IPS DF 6.9 (cell line): ENCODE data around the gene MRGPRX1.
"Not testable (repeated sequence)": the region's sequence is repeated elsewhere in the genome, so short reads cannot be mapped to it uniquely, and the experiment has no call there.

ENCODE experiments used
- DNase-seq: peaks from one replicate; pipeline ENCODE4 v3.0.0-alpha.2; 2013; ENCODE audit warnings: low read depth, low spot score
- H3K27ac ChIP-seq: one replicate; pipeline ENCODE4 v1.5.1; 2013; ENCODE audit warnings: low read length, control low read depth
- H3K27me3 ChIP-seq: 2 replicates; pipeline ENCODE4 v1.6.1; 2013; ENCODE audit warnings: mild to moderate bottlenecking, low read length; ENCODE audit not compliant: control insufficient read depth, insufficient read depth
- H3K36me3 ChIP-seq: 2 replicates; pipeline ENCODE4 v1.6.1; 2013; ENCODE audit warnings: low read length; ENCODE audit not compliant: control insufficient read depth, insufficient read depth
- H3K4me1 ChIP-seq: 2 replicates; pipeline ENCODE4 v1.6.1; 2013; ENCODE audit warnings: low read length; ENCODE audit not compliant: control insufficient read depth, insufficient read depth
- H3K4me3 ChIP-seq: 2 replicates; pipeline ENCODE4 v1.5.1; 2013; ENCODE audit warnings: mild to moderate bottlenecking, low read length
- H3K9me3 ChIP-seq: 2 replicates; pipeline ENCODE4 v1.6.1; 2013; ENCODE audit warnings: low read length, inconsistent platforms; ENCODE audit not compliant: control insufficient read depth, insufficient read depth
- WGBS: extraction: QIAGEN DNeasy Blood & Tissue Kit; methylation state at CpG from one replicate; pipeline ENCODE4 v1.1.7; 2013; ENCODE audit warnings: mixed read lengths, missing lambda C conversion rate; ENCODE audit not compliant: insufficient read length, insufficient coverage; 5-methylcytosine and 5-hydroxymethylcytosine counted together

MRGPRX1 gene

DNA sequence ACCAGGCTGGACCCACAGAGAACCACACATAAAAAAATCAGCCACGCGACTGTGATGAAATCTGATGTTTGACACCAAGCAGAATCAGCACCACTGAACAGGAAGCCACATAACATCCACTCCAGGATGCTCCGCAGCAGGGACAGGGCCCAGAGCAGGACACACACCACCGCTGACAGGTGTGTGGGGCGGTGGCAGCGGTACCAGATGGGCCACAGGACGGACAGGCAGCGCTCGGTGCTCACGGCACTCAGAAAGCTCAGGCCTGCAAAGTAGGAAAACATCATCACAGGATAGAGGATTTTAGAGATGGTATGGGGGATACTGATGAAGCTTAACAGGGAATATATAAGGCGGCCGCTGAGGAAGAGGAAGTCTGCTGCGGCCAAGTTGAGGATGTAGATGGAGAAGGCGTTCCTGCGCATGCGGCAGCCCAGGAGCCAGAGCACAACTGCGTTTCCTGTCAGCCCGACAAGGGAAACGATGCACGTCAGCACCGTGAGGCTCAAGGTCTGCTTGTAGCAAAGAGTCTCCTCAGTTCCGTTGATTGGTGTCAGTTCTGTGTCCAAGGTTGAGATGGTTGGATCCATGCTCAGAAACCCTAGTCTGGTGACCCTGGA is 4.9 kb downstream of the MRGPRX1 start:
- Histone ChIP-seq H3K27ac (no peak overlapping the region), H3K27me3 (no peaks in the 10 kb centered on the region), H3K36me3 (no peaks in the 10 kb centered on the region), H3K9me3 (no peaks in the 10 kb centered on the region), H3K4me1 (peaks cover 2% of the 10 kb centered on the region; the same call in 1 of the 2 replicates), H3K4me3 (no peak overlapping the region)
- no peak for DNase-seq
- no CpG with 5 or more reads among the region's 22 CpGs for WGBS

DNA sequence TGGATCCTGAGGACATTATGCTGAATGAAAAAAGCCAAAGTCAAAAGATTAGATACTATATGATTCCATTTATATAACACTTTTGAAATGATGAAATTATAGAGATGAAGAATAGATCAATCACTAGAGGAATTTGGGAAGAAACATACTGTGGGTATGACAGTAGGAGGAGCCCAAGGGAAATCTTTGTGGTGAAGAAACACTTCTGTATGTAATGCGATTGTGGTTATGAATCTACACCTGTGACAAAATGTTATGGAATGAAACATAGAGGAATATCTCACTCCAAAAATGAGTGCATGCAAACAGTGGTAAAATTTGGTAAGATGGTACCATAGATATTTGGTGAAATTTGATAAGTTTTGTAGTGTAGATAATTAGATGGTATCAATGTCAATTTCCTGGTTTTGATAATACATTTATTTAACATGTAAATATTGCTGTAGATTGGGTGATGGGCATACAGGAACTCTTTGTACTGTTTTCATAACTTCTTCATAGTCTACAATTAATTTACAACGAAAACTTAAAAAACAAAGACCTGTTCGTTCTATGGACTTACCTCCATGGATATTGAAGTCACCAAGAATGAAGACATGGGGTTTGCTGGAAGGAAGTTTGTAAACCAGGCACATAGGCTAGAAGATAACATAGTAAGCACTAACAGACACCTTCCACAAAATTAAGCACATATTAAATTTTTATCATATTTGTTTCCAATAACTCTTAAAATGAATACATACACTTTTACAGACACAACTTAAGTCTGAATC is 11.5 kb downstream of the MRGPRX1 start:
- no CpG with 5 or more reads among the region's 3 CpGs for WGBS
- Histone ChIP-seq H3K27me3 (no peaks in the 10 kb centered on the region; the same call in 1 of the 2 replicates), H3K4me1 (no peaks in the 10 kb centered on the region), H3K36me3 (no peaks in the 10 kb centered on the region), H3K4me3 (no peak overlapping the region), H3K9me3 (no peaks in the 10 kb centered on the region), H3K27ac (no peak overlapping the region)
- DNase-seq = no peak

DNA sequence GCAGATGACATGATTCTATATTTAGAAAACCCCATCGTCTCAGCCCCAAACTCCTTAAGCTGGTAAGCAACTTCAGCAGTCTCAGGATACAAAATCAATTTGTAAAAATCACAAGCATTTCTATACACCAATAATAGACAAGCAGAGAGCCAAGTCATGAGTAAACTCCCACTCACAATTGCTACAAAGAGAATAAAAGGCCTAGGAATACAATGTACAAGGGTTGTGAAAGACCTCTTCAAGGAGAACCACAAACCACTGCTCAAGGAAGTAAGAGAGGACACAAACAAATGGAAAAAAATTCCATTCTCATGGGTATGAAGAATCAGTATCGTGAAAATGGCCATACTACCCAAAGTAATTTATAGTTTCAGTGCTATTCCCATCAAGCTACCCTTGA is 13.8 kb downstream of the MRGPRX1 start:
- H3K27ac ChIP-seq, H3K4me1 ChIP-seq, H3K9me3 ChIP-seq, H3K36me3 ChIP-seq, H3K4me3 ChIP-seq, H3K27me3 ChIP-seq, DNase-seq: not testable (repeated sequence)
- no CpG with 5 or more reads among the region's 2 CpGs for WGBS

DNA sequence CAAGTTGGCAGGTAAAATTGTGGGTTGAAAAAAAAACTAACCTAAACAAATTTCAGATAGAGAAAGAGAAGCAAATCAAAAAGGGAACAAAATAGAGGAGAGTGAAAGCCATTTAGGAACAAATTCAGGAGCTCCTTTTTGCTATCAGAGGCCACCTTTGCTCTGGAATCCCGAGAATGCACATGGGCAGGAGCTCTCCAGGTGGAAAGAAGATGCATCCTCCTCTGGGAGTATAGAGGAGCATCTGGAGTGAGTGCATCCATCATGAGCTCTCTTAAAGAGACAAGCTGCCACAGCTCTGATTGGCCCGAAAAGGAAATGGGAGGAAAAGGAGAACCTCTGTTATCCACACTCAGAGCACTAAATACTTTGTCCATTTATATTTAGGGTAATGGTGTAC is 26.3 kb downstream of the MRGPRX1 start:
- no peaks in the 10 kb centered on the region for H3K36me3 ChIP-seq
- WGBS = no CpG with 5 or more reads among the region's 2 CpGs
- H3K27me3 ChIP-seq = no peaks in the 10 kb centered on the region
- no peaks in the 10 kb centered on the region for H3K4me1 ChIP-seq
- H3K9me3 ChIP-seq = no peaks in the 10 kb centered on the region
- no peak overlapping the region for H3K4me3 ChIP-seq
- DNase-seq = no peak
- H3K27ac ChIP-seq = no peak overlapping the region

DNA sequence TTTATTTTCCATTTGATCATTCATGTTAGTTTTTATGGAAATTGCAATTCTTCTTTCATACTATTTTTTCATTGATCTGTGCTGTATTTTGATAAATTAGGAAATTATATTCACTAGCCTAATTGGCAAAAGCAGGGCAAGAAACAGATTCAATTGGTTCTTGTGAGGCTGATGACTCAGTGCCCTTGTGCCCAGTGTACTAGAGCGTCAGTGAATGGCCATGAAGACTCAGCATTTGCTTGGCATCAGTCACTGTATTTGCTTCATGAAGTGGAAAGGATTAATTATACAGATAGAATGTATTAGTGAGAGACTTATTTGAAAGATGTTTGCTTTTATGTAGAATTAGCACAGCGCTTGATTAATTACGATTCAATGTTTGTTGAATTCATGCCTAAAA is 31.8 kb downstream of the MRGPRX1 start:
- DNase-seq = no peak
- Histone ChIP-seq H3K36me3 (no peaks in the 10 kb centered on the region), H3K9me3 (no peaks in the 10 kb centered on the region), H3K27ac (no peak overlapping the region), H3K4me3 (no peak overlapping the region), H3K27me3 (no peaks in the 10 kb centered on the region), H3K4me1 (no peaks in the 10 kb centered on the region)
- WGBS = no CpG with 5 or more reads among the region's 3 CpGs

DNA sequence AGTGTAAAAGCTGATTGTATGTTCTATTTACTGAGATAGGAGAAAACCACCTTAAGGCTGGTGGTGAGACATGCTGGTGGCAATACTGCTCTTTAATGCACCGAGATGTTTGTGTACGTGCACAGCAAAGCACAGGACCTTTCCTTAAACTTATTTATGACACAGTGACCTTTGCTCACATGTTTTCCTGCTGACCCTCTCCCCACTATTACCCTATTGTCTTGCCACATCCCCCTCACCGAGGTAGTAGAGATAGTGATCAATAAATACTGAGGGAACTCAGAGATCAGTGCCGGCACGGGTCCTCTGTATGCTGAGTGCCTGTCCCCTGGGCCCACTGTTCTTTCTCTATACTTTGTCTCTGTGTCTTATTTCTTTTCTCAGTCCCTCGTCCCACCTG is 38.6 kb downstream of the MRGPRX1 start:
- not testable (repeated sequence) for H3K27me3 ChIP-seq, H3K36me3 ChIP-seq, H3K27ac ChIP-seq, DNase-seq, H3K4me3 ChIP-seq, H3K9me3 ChIP-seq, H3K4me1 ChIP-seq
- WGBS = no CpG with 5 or more reads among the region's 6 CpGs

DNA sequence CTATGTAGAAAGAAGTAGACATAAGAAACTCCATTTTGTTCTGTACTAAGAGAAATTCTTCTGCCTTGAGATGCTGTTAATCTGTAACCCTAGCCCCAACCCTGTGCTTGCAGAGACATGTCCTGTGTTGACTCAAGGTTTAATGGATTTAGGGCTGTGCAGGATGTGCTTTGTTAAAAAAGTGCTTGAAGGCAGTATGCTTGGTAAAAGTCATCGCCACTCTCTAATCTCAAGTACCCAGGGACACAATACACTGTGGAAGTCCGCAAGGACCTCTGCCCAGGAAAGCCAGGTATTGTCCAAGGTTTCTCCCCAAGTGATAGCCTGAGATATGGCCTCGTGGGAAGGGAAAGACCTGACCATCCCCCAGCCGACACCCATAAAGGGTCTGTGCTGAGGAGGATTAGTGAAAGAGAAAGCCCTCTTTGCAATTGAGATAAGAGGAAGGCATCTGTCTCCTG is 39.0 kb downstream of the MRGPRX1 start:
- not testable (repeated sequence) for H3K27me3 ChIP-seq, H3K4me1 ChIP-seq, H3K36me3 ChIP-seq, H3K9me3 ChIP-seq, DNase-seq, H3K4me3 ChIP-seq, H3K27ac ChIP-seq
- no CpG with 5 or more reads among the region's 4 CpGs for WGBS

DNA sequence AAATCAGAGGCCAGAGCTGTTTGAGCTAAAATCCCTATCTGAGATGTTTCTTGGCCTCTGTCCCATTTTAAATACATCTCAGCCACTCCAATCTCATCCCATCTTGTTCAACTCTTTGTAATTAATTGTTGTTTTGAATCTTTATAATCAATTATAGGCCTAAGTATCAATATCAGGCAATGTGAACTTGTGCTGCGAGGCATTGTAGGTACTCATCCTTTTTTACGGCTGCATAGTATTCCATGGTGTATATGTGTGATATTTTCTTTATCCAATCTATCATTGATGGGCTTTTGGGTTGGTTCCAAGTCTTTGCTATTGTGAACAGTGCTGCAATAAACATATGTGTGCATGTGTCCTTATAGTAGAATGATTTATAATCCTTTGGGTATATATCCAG is 47.5 kb downstream of the MRGPRX1 start:
- H3K9me3 ChIP-seq, H3K27ac ChIP-seq, H3K4me1 ChIP-seq, DNase-seq, H3K4me3 ChIP-seq, H3K27me3 ChIP-seq, H3K36me3 ChIP-seq: not testable (repeated sequence)
- WGBS = no CpG with 5 or more reads among the region's 2 CpGs

DNA sequence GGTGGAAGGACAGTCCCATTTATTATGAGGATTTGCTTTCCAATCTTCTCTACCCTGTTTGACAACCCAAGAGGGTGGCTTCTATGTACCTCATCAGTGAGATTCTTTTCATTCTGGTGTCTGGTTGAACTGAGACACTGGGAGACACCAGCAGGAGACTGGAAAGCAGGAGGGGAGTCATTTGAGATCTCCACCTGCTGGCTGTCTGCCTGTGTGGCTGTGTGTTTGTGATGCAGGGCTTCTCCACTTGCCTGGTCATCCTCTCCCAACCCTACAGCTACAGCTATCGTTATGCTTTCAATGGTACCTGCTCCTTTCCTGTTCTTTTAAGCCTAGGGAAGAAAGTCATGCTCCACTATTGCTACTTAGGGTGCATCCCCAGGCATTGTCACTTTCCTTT is 48.6 kb downstream of the MRGPRX1 start:
- WGBS = no CpG with 5 or more reads among the region's 1 CpG
- no peak for DNase-seq
- H3K27me3 ChIP-seq = no peaks in the 10 kb centered on the region
- H3K9me3 ChIP-seq = no peaks in the 10 kb centered on the region
- no peak overlapping the region for H3K4me3 ChIP-seq
- no peaks in the 10 kb centered on the region for H3K4me1 ChIP-seq
- no peak overlapping the region for H3K27ac ChIP-seq
- H3K36me3 ChIP-seq = no peaks in the 10 kb centered on the region
